ENCODE measurements around the gene SLC2A13. TPM values are rescaled to one million over a fixed set of nuclear protein-coding genes. Genes with fewer than 3 reads are reported as not detected.
"Not testable (repeated sequence)": the region's sequence is repeated elsewhere in the genome, so short reads cannot be mapped to it uniquely, and the experiment has no call there.

The SLC2A13 gene
- polyA plus RNA-seq, 1 experiment: 3.1 TPM

GRCh38 chr12:39852346-39852745 lies 253.5 kb downstream of the SLC2A13 start:
- no peak overlapping the region for H3K4me3 ChIP-seq (ENCODE audit: low read depth, low read length)
- no peak for DNase-seq (ENCODE audit: low read depth, low spot score)
- CTCF ChIA-PET: no interaction called here
- H3K27me3 ChIP-seq (ENCODE audit: control insufficient read depth, insufficient read depth, low read length): no peaks in the 10 kb centered on the region
- no peak for TF ChIP-seq CTCF (IDR thresholded peaks at IDR 0.05; ENCODE audit: low read depth, low read length)
- POLR2A ChIA-PET: no interaction called here
- no peak overlapping the region for H3K27ac ChIP-seq (ENCODE audit: low read depth, low read length)
- H3K9me3 ChIP-seq (ENCODE audit: control insufficient read depth, insufficient read depth, low read length): no peaks in the 10 kb centered on the region

- POLR2A ChIA-PET; DNase-seq (ENCODE audit: low read depth, low spot score); H3K27ac ChIP-seq (ENCODE audit: low read depth, low read length); H3K9me3 ChIP-seq (ENCODE audit: control insufficient read depth, insufficient read depth, low read length); H3K4me3 ChIP-seq (ENCODE audit: low read depth, low read length); CTCF ChIA-PET; H3K27me3 ChIP-seq (ENCODE audit: control insufficient read depth, insufficient read depth, low read length): not testable (repeated sequence)
These were observed 257.7 kb downstream of the SLC2A13 start for GRCh38 chr12:39848218-39848617.

GRCh38 chr12:39846971-39847650 lies 258.8 kb downstream of the SLC2A13 start:
- no peak overlapping the region for H3K4me3 ChIP-seq (ENCODE audit: low read depth, low read length)
- POLR2A ChIA-PET: no interaction called here
- CTCF ChIA-PET: no interaction called here
- H3K9me3 ChIP-seq (ENCODE audit: control insufficient read depth, insufficient read depth, low read length): no peaks in the 10 kb centered on the region
- TF ChIP-seq CTCF (IDR thresholded peaks at IDR 0.05; ENCODE audit: low read depth, low read length): no peak
- no peak overlapping the region for H3K27ac ChIP-seq (ENCODE audit: low read depth, low read length)
- DNase-seq (ENCODE audit: low read depth, low spot score): peak; percentile 3
- no peaks in the 10 kb centered on the region for H3K27me3 ChIP-seq (ENCODE audit: control insufficient read depth, insufficient read depth, low read length)

GRCh38 chr12:39846304-39846703 lies 259.6 kb downstream of the SLC2A13 start:
- POLR2A ChIA-PET: no interaction called here

GRCh38 chr12:39840422-39840821 lies 265.5 kb downstream of the SLC2A13 start:
- Histone ChIP-seq H3K4me3 (ENCODE audit: low read depth, low read length) (no peak overlapping the region), H3K27me3 (ENCODE audit: control insufficient read depth, insufficient read depth, low read length) (no peaks in the 10 kb centered on the region), H3K27ac (ENCODE audit: low read depth, low read length) (no peak overlapping the region), H3K9me3 (ENCODE audit: control insufficient read depth, insufficient read depth, low read length) (no peaks in the 10 kb centered on the region)
- no peak for TF ChIP-seq CTCF (IDR thresholded peaks at IDR 0.05; ENCODE audit: low read depth, low read length)
- ChIA-PET POLR2A (no interaction called here), CTCF (no interaction called here)
- DNase-seq (ENCODE audit: low read depth, low spot score): no peak

More at GRCh38 chr12:39846304-39846703, 259.6 kb downstream of the SLC2A13 start:
- Histone ChIP-seq H3K9me3 (ENCODE audit: control insufficient read depth, insufficient read depth, low read length) (no peaks in the 10 kb centered on the region), H3K27ac (ENCODE audit: low read depth, low read length) (no peak overlapping the region), H3K27me3 (ENCODE audit: control insufficient read depth, insufficient read depth, low read length) (no peaks in the 10 kb centered on the region), H3K4me3 (ENCODE audit: low read depth, low read length) (no peak overlapping the region)
- no peak for TF ChIP-seq CTCF (IDR thresholded peaks at IDR 0.05; ENCODE audit: low read depth, low read length)
- no peak for DNase-seq (ENCODE audit: low read depth, low spot score)
- CTCF ChIA-PET: no interaction called here

Data from AG04450 (cell line).